ENCODE data around the gene ERVFRD-1. TPM values are rescaled to one million over a fixed set of nuclear protein-coding genes. Genes with fewer than 3 reads are reported as not detected.

ERVFRD-1 gene
- total RNA-seq, 4 donors from 2014 or later, result 0.12 to 0.27 TPM; not detected in 2

- Histone ChIP-seq H3K9me3 (no peaks in the 10 kb centered on the region), H3K36me3 (no peaks in the 10 kb centered on the region), H3K4me1 (peaks cover 0 to 4% (median 0%) of the 10 kb centered on the region in 3 donors), H3K27me3 (no peaks in the 10 kb centered on the region), H3K4me3 (no peak overlapping the region), H3K27ac (no peak overlapping the region)
- 89 to 100% methylated on average over 2 of the region's 2 CpGs for WGBS, 2 donors (ENCODE audit: low coverage in 1 of 2)
- ATAC-seq, result no peak
- TF ChIP-seq EP300 (IDR thresholded peaks at IDR 0.05) (no peak), POLR2AphosphoS5 (IDR thresholded peaks at IDR 0.05) (no peak), POLR2A (IDR thresholded peaks at IDR 0.05) (no peak), CTCF (IDR thresholded peaks at IDR 0.05) (no peak)
Observed at GRCh38 chr6:11128608-11129007, 17.1 kb upstream of the ERVFRD-1 start.

- Histone ChIP-seq H3K4me1 (peaks cover 0 to 10% (median 0%) of the 10 kb centered on the region in 3 donors), H3K36me3 (no peaks in the 10 kb centered on the region), H3K9me3 (no peaks in the 10 kb centered on the region), H3K4me3 (no peak overlapping the region), H3K27me3 (no peaks in the 10 kb centered on the region), H3K27ac (no peak overlapping the region)
- 100% methylated on average over 1 of the region's 2 CpGs; no CpG with 5 or more reads in 1 of the 2 donors for WGBS, 2 donors (ENCODE audit: low coverage in 1 of 2)
- no peak for TF ChIP-seq POLR2A (IDR thresholded peaks at IDR 0.05)
- TF ChIP-seq POLR2AphosphoS5 (IDR thresholded peaks at IDR 0.05), result no peak
- TF ChIP-seq EP300 (IDR thresholded peaks at IDR 0.05), result no peak
- no peak for TF ChIP-seq CTCF (IDR thresholded peaks at IDR 0.05)
- ATAC-seq, result no peak
Observed at GRCh38 chr6:11126876-11127275, 15.4 kb upstream of the ERVFRD-1 start.

GRCh38 chr6:11123978-11124377 is 12.5 kb upstream of the ERVFRD-1 start:
- H3K4me1 ChIP-seq, result peaks cover 0 to 29% (median 0%) of the 10 kb centered on the region in 3 donors
- H3K36me3 ChIP-seq, result no peaks in the 10 kb centered on the region
- H3K27me3 ChIP-seq, result no peaks in the 10 kb centered on the region
- ATAC-seq, result no peak
- TF ChIP-seq EP300 (IDR thresholded peaks at IDR 0.05), result no peak
- TF ChIP-seq POLR2AphosphoS5 (IDR thresholded peaks at IDR 0.05), result no peak
- no peak for TF ChIP-seq POLR2A (IDR thresholded peaks at IDR 0.05)
- TF ChIP-seq CTCF (IDR thresholded peaks at IDR 0.05), result no peak
- no peak overlapping the region for H3K27ac ChIP-seq
- H3K9me3 ChIP-seq, result no peaks in the 10 kb centered on the region
- no peak overlapping the region for H3K4me3 ChIP-seq
- 67 to 100% methylated on average over 1 to 2 of the region's 2 CpGs for WGBS, 2 donors (ENCODE audit: low coverage in 1 of 2)

GRCh38 chr6:11122380-11122779 is 10.9 kb upstream of the ERVFRD-1 start:
- H3K4me1 ChIP-seq, result peaks cover 0 to 29% (median 0%) of the 10 kb centered on the region in 3 donors
- no peaks in the 10 kb centered on the region for H3K9me3 ChIP-seq
- no peaks in the 10 kb centered on the region for H3K27me3 ChIP-seq
- no peak for ATAC-seq
- no peak overlapping the region for H3K4me3 ChIP-seq
- no peaks in the 10 kb centered on the region for H3K36me3 ChIP-seq
- WGBS, 2 donors (ENCODE audit: low coverage in 1 of 2), result 100% methylated on average over 1 of the region's 1 CpG; no CpG with 5 or more reads in 1 of the 2 donors
- no peak for TF ChIP-seq EP300 (IDR thresholded peaks at IDR 0.05)
- TF ChIP-seq CTCF (IDR thresholded peaks at IDR 0.05), result no peak
- no peak for TF ChIP-seq POLR2A (IDR thresholded peaks at IDR 0.05)
- TF ChIP-seq POLR2AphosphoS5 (IDR thresholded peaks at IDR 0.05), result no peak
- no peak overlapping the region for H3K27ac ChIP-seq

- no peaks in the 10 kb centered on the region for H3K36me3 ChIP-seq
- H3K9me3 ChIP-seq, result no peaks in the 10 kb centered on the region
- no peak for ATAC-seq
- H3K27ac ChIP-seq, result no peak overlapping the region
- WGBS, 2 donors (ENCODE audit: low coverage in 1 of 2), result 67 to 90% methylated on average over 2 of the region's 2 CpGs
- no peak for TF ChIP-seq CTCF (IDR thresholded peaks at IDR 0.05)
- TF ChIP-seq POLR2A (IDR thresholded peaks at IDR 0.05), result no peak
- no peak for TF ChIP-seq EP300 (IDR thresholded peaks at IDR 0.05)
- no peak for TF ChIP-seq POLR2AphosphoS5 (IDR thresholded peaks at IDR 0.05)
- no peaks in the 10 kb centered on the region for H3K27me3 ChIP-seq
- peaks cover 0 to 29% (median 0%) of the 10 kb centered on the region in 3 donors for H3K4me1 ChIP-seq
- H3K4me3 ChIP-seq, result no peak overlapping the region
Observed at GRCh38 chr6:11121851-11122250, 10.3 kb upstream of the ERVFRD-1 start.
